HG03439 (cell line): ENCODE data around the gene SPATA16.
"Not testable (repeated sequence)": the region's sequence is repeated elsewhere in the genome, so short reads cannot be mapped to it uniquely, and the experiment has no call there.

Experiments used
- ATAC-seq: cut with Tn5 transposase; IDR thresholded peaks from one replicate; pipeline ENCODE4 v1.9.1; 2021; ENCODE audit warnings: mild to moderate bottlenecking, moderate library complexity; ENCODE audit not compliant: unreplicated experiment

Gene SPATA16

DNA sequence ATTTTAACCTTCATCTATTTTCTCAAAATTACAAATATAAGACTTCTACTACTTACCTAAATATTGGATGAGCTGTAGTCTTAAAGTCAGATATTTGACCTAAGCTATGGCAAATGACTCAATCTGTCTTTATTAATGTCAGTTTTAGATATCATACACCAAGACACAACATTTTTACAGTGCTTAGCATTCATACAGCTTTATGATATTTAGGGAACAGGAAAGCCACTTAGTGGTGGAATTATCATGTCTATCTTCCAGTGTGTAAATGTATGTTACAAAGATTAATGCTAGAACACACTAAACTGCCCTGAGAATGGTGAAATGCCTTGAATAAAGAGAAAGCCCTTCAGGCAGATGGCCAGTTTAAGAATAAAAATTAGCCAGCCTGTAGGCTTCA is 135.0 kb downstream of the SPATA16 start:
- ATAC-seq, result no peak

DNA sequence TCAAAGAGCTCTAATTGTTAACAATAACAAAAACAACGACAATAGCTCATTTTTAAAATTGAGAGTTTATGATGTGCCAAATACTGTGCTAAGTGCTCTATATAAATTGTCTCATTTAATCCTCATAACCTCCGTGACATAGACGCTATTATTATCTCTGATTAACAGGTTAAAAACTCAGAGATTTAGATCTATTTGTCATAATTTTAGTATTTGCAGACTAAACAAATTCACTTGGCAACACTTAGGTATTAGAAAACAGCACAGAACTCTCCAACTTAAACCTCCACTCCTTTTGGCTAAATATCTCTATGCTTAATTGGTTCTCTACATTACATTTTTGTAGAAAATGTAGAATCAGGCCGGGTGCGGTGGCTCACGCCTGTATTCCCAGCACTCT is 136.4 kb downstream of the SPATA16 start:
- no peak for ATAC-seq

DNA sequence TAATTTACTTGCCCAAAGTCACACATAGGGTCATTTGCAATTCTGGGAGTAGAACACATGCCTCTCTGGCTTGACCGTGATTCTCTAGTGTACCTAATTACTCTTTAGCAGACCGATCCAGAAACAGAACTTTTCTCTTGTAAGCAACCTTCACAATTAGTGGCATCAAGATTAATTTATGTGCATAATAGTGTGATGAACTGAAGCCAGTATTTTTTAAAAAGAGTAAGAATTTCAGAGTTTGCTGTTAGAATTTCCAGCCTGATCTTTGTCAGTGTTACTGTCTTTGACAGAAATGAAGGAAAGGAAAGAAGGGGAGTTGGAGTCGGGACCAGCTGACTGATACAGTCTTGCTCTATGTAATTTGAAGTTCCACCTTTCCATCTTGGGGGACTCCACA is 137.1 kb downstream of the SPATA16 start:
- ATAC-seq, result no peak

DNA sequence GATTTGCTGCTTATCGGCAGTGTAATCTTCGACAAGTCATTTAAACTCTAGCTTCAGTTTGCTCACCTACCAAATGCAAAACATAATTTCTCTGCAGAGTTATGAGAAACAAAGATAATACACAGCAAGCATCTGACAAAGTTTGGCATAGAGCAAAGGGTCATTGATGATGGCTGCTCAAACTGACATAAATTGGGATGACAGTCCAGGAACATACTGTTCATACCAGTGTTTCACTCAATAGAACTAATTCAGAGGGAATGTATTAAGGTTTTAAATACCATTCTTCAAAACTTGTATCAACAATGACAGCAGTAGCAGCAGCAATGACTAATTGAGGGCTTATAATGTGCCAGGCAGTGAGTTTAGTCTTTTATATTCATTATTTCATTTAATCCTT is 137.6 kb downstream of the SPATA16 start:
- no peak for ATAC-seq

DNA sequence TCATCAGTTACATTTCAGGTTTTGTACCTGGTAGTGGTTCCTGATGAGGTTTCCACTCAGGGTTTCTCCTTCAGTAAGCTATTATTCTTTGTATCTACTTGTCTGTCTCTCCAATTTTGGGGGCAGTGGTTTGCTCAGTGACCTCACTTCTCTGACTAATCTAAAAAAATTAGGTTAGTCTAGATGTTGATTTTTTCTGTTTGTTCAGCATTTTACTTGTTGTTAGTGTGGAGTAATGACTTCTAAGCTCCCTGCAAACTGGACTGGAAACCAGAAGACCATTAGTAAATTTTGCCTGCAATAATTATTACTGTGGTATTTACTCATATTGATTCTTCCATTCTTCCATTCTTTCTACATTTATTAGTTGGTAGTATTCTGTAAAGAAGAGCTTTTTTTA is 139.4 kb downstream of the SPATA16 start:
- no peak for ATAC-seq

DNA sequence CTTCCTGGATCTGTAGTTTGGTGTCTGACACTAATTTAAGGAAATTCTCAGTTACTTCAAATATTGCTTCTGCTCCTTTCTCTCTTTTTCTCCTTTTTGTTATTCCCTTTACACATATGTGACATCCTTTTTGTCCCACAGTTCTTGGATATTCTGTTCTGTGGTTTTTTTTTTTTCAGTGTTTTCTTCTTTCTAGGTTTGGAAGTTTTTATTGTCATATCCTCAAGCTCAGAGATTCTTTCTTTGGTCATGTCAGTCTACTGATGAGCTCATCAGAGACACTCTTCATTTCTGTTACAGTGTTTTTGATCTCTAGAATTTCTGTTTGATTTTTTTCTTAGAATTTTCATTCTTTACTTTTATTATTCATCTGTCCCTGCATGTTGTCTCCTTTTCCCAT is 140.5 kb downstream of the SPATA16 start:
- ATAC-seq, result no peak

DNA sequence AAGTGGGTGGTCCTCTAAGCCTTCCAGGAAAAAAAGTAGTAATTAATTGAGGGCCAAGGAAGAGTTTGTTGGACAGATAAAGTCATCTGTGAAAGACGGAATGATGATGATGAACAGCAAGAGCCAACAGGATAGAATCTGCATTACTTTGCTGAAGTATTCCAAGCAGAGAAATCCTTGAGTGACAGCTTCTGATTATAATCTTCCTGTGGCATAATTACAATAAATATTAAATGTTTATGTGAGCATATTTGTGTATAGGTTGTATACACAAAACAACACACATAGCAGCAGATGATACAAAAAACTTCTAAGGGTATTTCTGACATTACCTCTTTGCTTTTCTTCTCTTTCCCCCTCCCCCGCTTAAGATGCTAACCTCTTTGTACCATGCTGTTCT is 147.6 kb downstream of the SPATA16 start:
- no peak for ATAC-seq

DNA sequence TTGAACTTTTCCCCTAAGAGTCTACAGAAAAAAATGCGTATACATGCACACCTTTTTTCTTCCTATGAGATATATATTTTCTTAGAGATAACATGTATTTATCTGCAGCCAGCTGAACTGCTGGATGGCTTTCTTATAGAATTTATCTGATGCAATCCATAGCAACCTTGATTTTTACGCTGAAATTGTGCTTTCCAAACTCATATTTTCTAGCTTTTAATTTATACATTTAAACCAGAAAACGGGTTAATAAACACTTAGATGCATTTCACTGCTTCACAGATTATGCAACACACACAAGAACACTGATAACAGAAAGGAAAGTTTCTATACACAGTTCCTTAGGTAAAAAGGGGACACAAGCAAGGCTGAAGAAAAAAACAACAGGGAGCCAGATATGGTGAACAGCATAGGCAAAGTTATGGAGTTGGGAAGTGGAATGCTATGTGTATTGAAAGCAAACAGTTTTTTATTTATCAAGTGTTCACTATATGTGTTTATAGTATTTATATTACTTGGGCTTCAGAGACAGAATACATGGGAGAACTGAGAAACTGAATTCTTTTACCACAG is 149.5 kb downstream of the SPATA16 start:
- no peak for ATAC-seq

DNA sequence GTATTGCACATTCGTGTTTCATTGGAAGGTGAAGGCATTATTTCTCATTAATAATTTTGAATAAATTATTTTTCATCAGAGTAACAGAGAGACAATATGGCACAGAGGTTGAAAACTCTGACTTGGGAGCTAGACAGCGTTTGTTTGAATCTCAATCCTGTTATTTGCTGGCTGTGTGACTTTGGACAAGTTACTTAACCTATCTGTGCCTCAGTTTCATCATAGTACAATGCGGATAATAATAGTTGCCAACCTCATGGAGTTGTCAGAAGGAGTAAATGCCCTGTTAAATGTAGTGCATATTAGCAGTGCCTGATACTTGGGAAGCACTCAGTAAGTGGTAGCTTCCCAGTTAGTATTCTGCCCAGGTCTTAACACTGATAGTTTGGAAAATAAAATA is 151.7 kb downstream of the SPATA16 start:
- ATAC-seq, result no peak

DNA sequence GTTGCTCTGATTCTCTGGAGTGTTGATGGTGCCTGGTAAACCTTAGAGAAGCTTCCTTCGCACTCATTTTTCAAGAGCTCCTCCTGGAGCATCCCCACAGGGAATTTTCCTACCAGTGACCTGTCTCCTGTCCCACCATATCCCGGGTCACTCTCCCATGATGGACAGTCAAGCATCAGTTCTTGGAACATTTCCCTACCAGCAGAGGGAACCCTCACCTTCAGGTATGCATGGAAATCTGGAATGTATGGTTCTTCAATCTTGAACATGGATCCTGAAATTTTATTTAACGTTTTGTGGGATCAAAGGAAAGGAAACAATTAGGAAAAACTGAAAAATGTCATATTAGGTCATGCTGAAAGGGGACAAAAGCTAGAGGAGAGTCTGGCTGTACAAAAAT is 153.8 kb downstream of the SPATA16 start:
- ATAC-seq, result no peak

DNA sequence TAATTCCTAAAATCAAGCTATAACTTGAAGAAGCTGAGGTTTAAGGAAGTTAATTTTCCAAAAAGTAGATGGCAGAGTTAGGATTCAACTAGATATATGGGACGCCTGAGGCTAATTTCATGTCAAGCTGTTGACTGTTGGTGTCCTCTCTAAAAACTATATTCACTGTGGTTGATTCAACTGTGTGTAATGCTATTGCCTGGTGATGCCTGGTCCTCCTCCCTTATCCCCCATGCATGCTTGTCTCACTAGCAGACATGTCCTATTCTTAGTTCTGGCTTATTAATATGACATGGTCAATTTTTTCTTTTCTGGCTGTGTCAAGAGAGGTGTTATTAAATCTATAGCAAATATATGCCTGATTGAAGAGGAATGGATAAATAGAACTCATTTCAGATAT is 156.1 kb downstream of the SPATA16 start:
- no peak for ATAC-seq

DNA sequence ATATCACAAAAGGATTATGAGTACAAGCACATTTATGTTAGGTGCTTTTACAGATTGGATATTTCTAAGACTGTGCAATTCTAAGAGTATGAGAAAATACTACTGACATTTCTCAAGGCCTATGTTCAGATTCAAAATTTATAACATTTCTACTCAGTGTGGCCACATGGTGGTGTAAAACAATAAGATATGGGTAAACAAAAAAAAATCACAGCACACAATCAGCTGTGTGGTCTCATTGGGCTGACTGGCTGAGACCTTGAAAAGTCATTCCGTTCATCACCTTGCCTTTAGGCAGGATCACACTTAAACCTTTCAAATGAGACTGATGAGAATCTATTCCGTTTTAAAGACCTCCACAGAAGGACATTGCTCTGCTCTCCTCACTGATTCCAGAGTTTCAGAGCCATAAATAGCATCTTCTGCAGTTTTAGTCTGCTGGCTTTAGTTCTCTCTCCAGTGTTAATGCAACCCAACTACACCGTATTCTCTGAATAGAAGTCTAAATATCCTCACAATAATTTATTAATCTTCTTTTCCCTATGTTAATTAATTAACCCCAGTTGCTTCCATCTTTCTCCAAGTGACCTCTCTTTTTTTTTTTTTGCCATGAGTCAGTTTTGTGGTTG is 158.2 kb downstream of the SPATA16 start:
- no peak for ATAC-seq

DNA sequence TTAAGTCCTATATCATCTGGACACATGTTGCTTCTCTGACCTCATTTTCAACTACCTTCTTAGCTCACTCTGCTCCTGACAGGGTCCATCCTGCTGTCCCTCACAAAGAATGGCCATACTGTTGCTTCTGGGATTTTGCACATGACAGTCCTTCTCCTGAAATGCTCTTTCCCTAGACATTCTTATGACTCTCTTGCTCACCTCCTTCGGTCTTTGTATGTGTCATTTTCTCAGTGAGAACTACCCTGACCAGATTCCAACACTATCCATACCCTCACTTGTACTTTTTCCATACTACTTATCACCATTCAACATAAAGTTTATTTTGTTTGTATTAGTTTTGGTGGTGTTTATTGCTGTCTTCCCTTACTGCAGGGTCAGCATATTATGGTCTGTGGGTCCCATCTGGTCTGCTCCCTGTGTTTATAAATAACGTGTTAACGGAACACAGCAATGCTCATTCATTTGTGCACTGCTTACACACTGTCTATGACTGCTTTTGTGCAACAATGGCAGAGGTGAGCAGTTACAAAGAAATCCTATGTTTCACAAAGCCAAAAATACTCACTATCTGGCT is 159.5 kb downstream of the SPATA16 start:
- ATAC-seq, result no peak

DNA sequence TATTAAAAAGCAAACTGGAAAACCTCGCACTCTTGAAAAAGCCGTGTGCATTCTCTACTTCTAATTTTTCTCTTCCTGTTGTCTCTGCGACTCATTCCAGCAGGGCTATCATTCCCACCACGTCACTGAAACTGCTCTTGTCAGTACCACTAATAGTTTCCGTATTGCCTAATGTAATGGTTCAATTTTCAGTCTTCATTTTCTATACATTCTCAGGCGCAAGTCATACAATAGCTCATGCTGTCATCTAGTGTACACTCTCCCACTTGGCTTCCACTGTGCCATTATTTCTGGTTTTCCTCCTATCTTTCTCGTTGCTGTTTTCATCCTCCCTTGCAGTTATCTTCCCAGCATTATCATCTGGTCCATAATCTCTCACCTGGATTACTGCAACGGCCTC is 160.2 kb downstream of the SPATA16 start:
- no peak for ATAC-seq

DNA sequence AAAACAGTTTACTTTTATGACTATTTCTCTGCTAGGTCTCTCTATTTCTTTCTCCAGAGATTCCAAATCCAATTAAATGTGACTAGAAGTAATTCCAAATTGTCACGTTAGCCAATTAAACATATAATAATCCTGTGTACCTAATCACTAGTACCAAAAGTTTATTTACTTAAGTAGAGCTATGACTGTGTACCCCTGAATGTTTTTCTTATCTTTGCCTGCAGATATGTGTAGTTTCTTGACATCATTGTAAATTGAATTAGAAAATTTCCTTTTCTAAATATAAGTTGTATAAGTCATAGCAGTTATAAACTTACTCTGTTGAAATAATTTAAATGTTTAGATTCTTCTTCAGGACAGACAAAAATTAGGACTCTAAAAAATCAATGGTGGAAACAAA is 163.3 kb downstream of the SPATA16 start:
- no peak for ATAC-seq

DNA sequence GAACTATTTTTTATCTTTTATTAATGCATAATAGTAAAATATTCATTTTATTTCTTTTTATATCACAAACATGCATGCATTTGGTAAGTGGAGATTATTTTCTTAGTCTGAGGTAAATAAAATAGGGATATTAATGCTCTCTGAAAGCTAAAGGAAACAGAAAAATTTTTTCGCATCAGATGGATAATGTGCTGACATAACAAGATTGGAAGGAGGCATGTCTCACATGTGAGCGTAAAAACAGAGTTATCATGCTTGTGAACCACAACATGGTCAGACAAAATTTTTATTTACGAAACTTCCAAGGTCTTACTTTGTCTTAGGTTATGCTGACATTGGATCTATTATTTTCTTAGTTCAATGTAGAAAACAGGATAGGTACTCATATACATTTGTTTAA is 166.1 kb downstream of the SPATA16 start:
- ATAC-seq, result no peak

DNA sequence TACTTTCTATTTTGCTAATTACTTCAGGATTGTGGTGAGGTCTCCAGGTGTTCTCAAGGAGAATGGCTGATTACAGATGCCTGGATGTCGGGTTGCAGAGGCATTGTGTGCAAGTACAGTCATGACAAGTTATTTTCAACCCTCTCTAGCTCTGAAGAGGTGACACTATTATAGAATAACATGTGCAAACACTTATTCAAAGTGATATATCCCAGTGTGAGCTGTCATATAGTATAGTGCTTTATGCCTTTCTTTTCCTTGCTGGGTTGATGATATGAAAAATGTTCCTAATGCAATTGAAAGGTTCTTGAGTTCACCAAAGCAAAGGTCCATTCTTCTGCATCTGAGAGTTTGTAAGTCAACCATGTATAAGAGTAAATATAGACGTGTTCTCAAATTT is 167.2 kb downstream of the SPATA16 start:
- no peak for ATAC-seq

DNA sequence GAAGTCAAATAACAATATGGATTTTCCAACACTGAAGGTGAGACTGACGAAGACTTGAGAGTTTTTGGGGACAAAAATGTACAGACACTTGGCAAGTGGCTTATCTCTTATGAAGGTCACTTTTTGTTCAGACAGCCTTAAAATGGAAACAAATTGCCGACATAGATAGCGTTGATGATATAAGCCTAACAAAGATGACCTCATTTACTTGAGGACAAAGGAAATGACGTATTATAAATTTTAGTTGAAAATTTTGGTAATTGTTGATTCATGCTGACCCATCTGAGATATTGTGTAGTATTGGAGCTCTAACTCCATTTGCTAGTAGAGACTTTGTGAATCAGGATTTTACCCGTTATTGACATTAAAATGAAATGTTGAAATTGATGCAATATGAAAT is 168.3 kb downstream of the SPATA16 start:
- ATAC-seq, result no peak

DNA sequence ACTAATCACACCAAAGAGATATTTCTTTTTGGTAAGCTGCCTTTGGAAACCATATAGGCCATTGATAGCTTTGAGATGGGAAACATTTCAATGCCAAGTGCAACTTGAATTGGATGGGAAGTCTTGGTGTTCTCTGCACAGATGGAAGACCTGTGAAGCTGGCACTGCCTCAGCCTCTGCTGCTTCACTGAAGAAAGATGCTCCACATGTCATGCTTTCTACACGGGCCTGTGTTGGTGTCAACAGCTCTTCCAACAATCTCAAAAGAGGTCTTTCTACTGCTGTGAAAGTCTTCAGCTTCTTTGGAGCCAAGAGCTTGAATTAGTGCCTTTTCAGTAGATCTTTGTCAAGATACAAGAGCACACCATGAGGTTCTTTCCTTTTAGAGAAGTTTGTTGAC is 169.0 kb downstream of the SPATA16 start:
- no peak for ATAC-seq

DNA sequence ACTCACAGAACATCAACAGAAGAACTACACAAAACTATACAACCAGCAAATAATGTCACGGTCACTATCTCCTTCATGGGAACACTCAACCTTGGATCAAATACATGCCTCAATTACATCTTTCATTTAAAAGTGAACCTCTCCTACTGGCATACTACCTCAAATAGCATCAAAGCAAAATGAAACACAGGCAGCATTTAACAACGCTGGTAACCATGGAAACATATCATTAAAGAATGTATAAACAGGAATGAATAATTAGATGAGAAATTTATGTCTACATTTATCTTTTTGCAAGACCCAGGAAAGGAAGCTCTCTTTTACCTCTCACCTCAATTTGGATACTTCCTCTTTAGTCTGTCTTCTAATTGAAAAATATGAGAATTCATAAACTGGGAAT is 172.4 kb downstream of the SPATA16 start:
- no peak for ATAC-seq

DNA sequence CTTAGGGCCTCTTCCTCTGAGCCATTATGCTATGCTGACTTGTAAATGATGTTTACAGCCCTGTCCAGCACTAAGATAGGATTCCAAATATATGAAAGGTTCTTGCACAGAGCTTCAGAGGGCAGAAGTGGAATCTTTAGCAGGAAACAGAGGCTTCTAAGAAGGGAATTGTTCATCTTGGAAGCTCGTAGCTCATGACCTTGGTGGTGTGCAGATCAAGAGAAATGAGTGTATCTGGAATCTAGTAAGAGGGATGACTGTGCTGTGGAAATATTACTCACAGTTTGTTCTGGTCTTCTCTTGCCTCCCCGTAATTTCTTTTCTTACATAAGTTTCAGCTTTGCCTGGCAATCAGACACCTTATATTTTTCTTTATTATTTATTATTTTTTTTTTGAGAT is 175.8 kb downstream of the SPATA16 start:
- ATAC-seq, result no peak

DNA sequence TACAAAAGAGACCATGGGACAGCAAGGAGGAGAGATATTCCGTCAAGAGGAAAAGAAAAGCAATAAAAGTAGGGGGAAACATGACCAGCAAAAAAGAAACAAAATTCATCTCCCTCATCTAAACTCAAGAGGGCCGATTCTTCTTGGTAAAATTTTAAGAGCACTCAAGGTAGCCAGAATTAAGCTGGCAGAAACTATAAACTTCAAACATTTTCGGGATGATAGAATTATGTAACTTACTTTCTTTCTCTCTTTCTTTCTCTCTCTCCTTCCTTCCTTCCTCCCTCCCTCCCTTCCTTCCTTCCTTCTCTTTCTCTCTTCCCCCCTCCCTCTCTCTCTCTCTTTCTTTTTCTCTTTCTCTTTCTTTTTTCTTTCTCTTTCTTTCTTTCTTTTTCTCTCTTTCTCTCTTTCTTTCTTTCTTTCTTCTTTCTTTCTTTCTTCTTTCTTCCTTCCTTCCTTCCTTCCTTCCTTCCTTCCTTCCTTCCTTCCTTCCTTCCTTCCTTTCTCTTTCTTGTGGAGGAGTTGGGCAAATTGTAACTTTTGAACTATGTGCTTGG is 180.3 kb downstream of the SPATA16 start:
- ATAC-seq, result not testable (repeated sequence)

DNA sequence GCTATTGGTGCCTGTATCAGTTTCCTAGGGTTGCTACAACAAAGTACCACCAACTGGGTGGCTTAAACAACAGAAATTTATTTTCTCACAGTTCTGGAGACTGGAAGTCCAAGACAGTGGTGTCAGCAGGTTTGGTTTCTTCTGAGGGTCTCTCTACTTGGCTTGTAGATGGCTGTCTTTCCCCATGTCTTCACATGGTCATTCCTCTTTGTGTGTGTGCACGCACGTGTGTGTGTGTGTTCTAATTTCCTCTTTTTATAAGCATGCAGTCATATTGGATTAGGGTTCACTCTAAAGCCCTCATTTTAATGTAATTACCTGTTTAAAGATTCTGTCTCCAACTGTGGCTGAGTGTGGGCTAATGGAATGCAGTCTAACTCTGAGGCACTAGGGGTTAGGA is 182.5 kb downstream of the SPATA16 start:
- no peak for ATAC-seq
